Activated naive CD4-positive, alpha-beta T cell treated with anti-CD3 and anti-CD28 coated beads, Interleukin-2, amount 50 U/mL, for 24 hours (primary cell): ENCODE data around the gene CTR9.

Experiments
- H3K27ac Mint-ChIP-seq: one replicate; pipeline ENCODE4 v1.8.0; 2021; ENCODE audit warnings: mild to moderate bottlenecking, mixed read lengths
- H3K27me3 Mint-ChIP-seq: one replicate; pipeline ENCODE4 v1.8.0; 2021; ENCODE audit warnings: mixed read lengths
- H3K36me3 Mint-ChIP-seq: one replicate; pipeline ENCODE4 v1.8.0; 2021; ENCODE audit warnings: mixed read lengths
- H3K4me1 Mint-ChIP-seq: one replicate; pipeline ENCODE4 v1.8.0; 2021; ENCODE audit warnings: mixed read lengths
- H3K4me3 Mint-ChIP-seq: one replicate; pipeline ENCODE4 v1.8.0; 2021; ENCODE audit warnings: mild to moderate bottlenecking, mixed read lengths
- H3K9me3 Mint-ChIP-seq: one replicate; pipeline ENCODE4 v1.8.0; 2021; ENCODE audit warnings: mixed read lengths

Gene CTR9

DNA sequence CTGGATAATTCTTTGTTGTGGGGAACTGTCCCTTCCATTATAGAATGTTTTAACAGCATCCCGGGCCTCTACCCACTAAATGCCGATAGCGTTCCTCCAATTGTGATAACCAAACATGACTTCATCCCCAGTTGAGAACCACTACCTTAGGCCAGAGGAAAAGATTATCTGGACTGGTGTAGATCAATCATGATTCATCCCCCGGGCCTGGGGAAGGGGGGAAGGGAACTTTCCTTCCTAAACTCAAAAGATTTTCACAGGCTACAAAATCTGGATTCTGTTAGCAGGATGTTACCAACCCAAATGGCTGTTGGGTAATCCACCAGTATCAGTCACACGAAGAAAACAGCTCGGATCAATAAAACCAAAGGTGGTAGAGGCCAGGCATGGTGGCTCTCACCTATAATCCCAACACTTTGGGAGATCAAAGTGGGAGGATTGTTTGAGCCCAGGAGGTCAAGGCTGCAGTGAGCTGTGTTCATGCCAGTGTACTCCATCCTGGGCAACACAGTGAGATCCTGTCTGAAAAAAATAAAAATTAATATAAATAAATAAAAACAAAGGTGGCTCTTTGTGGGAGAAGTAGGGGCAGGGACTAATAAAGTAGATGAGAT lies 10.1 kb downstream of the CTR9 start:
- H3K9me3 Mint-ChIP-seq = no peaks in the 10 kb centered on the region
- H3K27me3 Mint-ChIP-seq = no peaks in the 10 kb centered on the region
- H3K4me1 Mint-ChIP-seq = peaks cover 5% of the 10 kb centered on the region
- H3K36me3 Mint-ChIP-seq = peaks cover 17% of the 10 kb centered on the region
- H3K4me3 Mint-ChIP-seq = no peak overlapping the region
- H3K27ac Mint-ChIP-seq = no peak overlapping the region

DNA sequence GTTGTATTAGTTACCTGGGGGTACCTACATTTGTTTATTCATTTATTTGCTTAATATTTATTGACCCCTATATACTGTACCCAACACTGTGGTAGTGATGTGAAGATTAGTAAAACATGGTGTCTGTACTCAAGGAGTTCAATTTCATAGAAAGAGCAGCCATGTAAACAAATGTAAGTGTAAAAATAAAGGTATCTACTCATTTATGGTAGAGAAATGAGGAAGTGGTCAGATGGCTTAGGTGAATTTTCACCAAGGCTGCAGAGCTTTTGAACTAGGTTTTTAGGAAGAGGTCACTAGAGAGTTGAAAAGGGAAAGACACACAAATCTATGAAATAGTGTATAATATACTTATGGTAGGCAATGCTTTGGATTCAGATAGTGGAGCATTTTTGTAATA lies 11.1 kb downstream of the CTR9 start:
- Mint-ChIP-seq H3K9me3 (no peaks in the 10 kb centered on the region), H3K27me3 (no peaks in the 10 kb centered on the region), H3K4me1 (peaks cover 5% of the 10 kb centered on the region), H3K36me3 (peaks cover 20% of the 10 kb centered on the region), H3K27ac (no peak overlapping the region), H3K4me3 (no peak overlapping the region)

DNA sequence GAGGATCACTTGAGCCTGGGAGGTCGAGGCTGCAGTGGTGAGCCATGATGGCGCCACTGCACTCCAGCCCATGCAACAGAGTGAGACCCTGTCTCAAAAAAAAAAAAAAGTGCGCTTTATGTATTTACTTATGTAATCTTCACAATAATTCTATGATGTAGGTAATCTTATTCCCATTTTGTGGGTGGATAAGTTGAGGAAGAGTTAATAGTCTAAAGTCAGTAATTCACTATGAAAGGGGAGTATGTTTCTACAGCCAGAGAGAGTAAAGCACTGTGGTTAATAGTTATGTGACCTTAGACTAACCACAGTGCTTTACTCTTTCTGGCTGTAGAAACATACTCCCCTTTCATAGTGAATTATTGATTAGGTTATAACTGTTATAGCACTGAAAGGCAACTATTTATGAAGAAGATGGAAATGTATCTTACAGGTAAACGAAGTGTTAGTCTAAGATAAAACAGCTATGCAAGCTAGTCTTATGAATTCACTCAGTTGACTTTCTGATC lies 11.9 kb downstream of the CTR9 start:
- no peak overlapping the region for H3K4me3 Mint-ChIP-seq

DNA sequence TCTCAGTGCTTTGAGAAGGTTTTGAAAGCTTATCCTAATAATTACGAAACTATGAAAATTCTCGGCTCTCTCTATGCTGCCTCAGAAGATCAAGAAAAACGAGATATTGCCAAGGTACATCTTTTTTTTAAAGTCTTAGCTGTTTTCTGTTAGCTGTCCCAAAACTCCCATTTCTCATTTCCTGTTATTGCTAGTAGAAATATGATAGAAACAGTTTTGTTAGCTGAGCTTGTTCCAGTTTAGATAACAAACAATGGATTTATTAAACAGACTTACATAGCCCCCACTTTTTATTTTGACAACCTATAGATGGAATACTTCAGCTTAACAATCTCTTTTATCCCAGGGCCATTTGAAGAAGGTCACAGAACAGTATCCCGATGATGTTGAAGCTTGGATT lies 12.7 kb downstream of the CTR9 start:
- peaks cover 5% of the 10 kb centered on the region for H3K4me1 Mint-ChIP-seq
- H3K36me3 Mint-ChIP-seq = peaks cover 26% of the 10 kb centered on the region
- no peaks in the 10 kb centered on the region for H3K9me3 Mint-ChIP-seq
- H3K27ac Mint-ChIP-seq = peak overlapping the region; percentile 30
- no peak overlapping the region for H3K4me3 Mint-ChIP-seq
- H3K27me3 Mint-ChIP-seq = no peaks in the 10 kb centered on the region

More for the DNA sequence above, 11.9 kb downstream of the CTR9 start:
- Mint-ChIP-seq H3K4me1 (peaks cover 5% of the 10 kb centered on the region), H3K27ac (no peak overlapping the region), H3K27me3 (no peaks in the 10 kb centered on the region), H3K36me3 (peaks cover 26% of the 10 kb centered on the region), H3K9me3 (no peaks in the 10 kb centered on the region)

DNA sequence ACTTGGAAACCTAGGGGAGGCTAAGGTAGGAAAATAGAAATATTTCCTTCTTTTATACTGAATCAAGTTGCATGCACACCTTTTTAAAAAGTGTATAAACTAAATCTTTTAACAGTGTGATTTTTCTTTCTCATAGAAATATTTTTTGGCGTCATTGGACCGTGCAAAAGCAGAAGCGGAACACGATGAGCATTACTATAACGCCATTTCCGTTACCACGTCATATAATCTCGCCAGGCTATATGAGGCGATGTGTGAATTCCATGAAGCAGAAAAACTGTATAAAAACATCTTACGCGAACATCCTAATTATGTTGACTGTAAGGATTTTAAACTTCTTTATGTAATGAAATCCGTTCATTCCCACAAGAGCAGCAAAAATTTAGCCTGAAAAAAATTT lies 13.4 kb downstream of the CTR9 start:
- Mint-ChIP-seq H3K27ac (no peak overlapping the region), H3K4me3 (no peak overlapping the region), H3K27me3 (no peaks in the 10 kb centered on the region), H3K36me3 (peaks cover 26% of the 10 kb centered on the region), H3K9me3 (no peaks in the 10 kb centered on the region), H3K4me1 (peaks cover 5% of the 10 kb centered on the region)

DNA sequence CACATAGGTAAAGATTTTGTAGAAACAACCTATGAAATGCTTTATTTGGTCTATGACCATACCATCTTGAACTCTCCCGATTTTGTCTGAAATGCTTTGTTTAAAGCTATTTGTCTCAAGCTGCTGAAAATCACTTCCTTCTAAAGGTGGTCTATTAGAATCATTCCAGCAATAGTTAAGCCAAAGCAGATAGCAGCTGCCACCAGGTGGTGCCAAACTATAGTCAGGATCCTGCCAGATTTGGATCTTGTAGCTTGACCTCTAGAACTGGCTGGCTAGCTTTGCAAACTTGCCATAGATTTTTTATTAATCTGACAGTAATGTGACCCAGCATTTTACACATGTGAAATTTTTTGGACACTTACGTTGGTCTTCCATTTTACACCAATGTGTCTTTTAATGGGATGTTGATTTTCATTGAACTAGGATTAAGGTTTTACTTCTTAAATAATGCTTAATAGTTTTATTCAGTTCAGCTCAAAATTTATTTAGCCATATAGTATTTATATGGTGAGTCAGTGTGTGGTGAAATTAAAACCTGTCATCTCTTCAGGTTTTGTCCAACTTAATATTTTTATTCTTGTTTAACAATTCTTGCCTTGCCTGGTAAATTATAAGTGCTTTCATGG lies 19.7 kb downstream of the CTR9 start:
- no peaks in the 10 kb centered on the region for H3K27me3 Mint-ChIP-seq
- no peak overlapping the region for H3K4me3 Mint-ChIP-seq
- H3K4me1 Mint-ChIP-seq = no peaks in the 10 kb centered on the region
- H3K9me3 Mint-ChIP-seq = no peaks in the 10 kb centered on the region
- peaks cover 26% of the 10 kb centered on the region for H3K36me3 Mint-ChIP-seq
- H3K27ac Mint-ChIP-seq = no peak overlapping the region

DNA sequence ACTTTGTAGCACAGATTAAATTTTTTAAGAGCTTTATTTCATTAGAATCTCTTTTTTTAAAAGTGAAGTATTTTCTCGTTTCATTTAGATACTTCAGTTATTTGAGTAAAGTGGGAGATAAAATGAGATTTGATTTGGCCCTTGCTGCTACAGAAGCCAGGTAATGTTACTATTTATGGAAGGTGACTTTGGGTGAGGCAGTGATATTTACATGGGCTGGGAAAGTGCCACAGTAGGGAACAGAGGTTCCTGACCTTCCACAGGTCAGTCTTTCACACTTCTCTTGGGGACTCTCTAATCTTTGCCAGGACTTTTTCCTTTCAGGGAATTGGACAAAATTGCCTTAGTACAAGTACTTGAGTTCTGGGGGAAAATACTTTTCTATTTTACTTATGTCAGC lies 20.4 kb downstream of the CTR9 start:
- H3K36me3 Mint-ChIP-seq = peaks cover 22% of the 10 kb centered on the region
- no peaks in the 10 kb centered on the region for H3K4me1 Mint-ChIP-seq
- no peaks in the 10 kb centered on the region for H3K9me3 Mint-ChIP-seq
- no peak overlapping the region for H3K4me3 Mint-ChIP-seq
- no peaks in the 10 kb centered on the region for H3K27me3 Mint-ChIP-seq
- no peak overlapping the region for H3K27ac Mint-ChIP-seq

DNA sequence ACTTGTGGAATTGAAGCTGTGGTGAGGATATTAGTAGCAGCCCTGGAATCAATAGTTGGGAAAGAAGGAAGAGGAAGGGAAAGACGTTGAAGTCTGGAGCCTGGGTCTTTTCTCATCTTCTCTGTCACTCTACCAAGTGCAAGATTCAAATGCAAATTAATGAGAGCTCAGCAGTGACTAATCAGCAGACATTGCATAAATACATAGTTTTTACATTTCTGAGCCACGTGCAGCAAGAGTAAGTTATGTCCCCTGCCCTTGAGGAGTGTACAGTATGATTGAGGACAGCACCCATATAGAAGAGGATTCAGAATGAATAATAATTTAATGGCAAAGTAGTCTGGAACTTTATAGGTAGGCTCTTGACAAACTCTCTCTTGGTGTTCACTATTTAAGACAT lies 23.8 kb downstream of the CTR9 start:
- no peak overlapping the region for H3K27ac Mint-ChIP-seq
- H3K4me1 Mint-ChIP-seq = no peaks in the 10 kb centered on the region
- no peaks in the 10 kb centered on the region for H3K27me3 Mint-ChIP-seq
- H3K9me3 Mint-ChIP-seq = no peaks in the 10 kb centered on the region
- no peak overlapping the region for H3K4me3 Mint-ChIP-seq
- peaks cover 11% of the 10 kb centered on the region for H3K36me3 Mint-ChIP-seq

DNA sequence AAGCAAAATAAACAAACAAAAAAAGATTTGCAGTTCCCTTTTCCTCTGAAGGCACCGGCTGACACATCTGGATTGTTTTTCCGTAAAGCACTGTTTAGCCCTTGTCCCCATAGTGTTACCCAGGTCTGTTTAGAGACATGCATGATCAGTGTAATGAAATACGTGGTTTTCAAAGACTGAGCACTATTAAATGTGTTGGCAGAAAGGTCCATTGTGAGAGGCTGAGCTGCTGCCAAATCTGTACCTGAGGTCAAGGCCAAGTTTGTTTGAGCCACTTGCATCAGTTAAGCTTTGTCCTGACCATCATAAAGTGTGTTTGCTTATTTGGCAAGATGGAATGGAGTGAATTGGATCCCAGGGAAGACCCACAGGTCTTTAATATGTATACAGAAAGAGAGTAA lies 26.3 kb downstream of the CTR9 start:
- peaks cover 5% of the 10 kb centered on the region for H3K36me3 Mint-ChIP-seq

DNA sequence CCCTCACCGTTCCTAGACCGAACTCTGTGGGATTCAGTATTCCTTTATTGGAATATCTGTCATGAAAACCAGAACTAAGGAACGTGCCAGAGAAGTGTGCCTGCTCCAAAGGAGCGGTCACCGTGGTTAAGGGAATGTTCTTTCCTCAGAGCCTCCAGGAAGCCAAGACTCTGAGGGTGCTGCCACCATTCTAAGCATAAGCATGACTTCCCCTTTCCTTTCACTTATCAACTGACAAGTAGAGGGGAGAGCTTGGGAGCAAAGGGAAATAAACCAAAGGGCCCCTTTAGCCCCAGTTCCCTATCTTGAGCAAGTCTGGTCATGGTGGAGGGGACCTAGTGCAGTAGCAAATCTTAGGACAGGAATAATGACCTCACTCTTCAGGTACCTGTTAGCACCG lies 26.8 kb downstream of the CTR9 start:
- Mint-ChIP-seq H3K4me1 (no peaks in the 10 kb centered on the region), H3K27ac (no peak overlapping the region), H3K27me3 (no peaks in the 10 kb centered on the region), H3K36me3 (peaks cover 5% of the 10 kb centered on the region), H3K9me3 (no peaks in the 10 kb centered on the region), H3K4me3 (no peak overlapping the region)

More for the DNA sequence above, 26.3 kb downstream of the CTR9 start:
- Mint-ChIP-seq H3K27ac (no peak overlapping the region), H3K27me3 (no peaks in the 10 kb centered on the region), H3K4me3 (no peak overlapping the region), H3K4me1 (no peaks in the 10 kb centered on the region), H3K9me3 (no peaks in the 10 kb centered on the region)

DNA sequence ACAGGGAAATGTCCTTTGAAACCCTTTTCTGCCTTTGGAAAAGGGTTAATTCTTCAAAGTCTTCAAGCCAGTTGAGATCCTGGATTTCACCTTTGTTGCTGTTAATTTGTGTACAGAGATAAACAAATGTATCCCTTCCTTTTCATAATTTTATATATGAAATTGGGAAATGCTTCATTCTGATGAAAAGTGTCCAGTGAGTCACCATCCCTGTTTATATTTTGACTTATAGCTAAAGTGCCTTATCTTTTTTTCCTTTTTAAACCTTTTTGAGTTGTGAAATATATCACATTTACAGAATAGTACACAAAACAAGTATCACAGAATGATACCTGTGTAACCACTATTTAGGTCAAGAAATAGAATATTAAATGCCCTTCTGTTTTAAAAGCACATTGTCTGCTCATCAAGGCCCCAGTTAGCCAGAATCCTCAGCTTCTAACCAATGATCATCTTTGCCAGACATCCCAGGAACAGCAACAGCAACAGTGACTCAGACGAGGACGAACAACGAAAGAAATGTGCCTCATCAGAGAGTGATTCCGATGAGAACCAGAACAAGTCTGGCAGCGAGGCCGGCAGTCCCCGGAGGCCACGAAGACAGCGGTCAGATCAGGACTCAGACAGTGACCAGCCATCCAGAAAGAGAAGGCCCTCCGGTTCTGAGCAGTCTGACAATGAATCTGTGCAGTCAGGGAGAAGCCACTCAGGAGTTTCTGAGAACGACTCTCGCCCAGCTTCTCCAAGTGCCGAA lies 27.3 kb downstream of the CTR9 start:
- peaks cover 5% of the 10 kb centered on the region for H3K36me3 Mint-ChIP-seq
- peak overlapping the region; percentile 12 for H3K27ac Mint-ChIP-seq
- H3K27me3 Mint-ChIP-seq = no peaks in the 10 kb centered on the region
- H3K9me3 Mint-ChIP-seq = no peaks in the 10 kb centered on the region
- no peaks in the 10 kb centered on the region for H3K4me1 Mint-ChIP-seq
- H3K4me3 Mint-ChIP-seq = no peak overlapping the region

DNA sequence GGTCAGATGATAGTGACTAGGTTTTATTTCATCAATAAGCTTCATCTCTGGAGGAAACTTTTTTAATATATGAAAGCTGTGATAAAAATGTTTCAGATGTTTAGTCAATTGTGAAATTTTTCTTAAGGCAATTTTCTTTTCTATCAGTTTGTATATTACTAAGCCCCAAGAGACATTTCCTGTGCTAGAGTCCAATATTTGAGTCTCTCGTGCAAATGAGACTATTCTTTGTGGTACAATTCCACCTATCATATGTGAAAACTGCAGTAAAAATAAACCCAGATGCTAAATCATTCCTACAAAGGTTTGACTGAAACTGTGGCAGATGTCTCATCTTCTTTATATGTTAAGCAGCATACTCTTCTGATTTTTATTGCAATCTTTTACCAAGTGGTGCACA lies 28.0 kb downstream of the CTR9 start:
- Mint-ChIP-seq H3K9me3 (no peaks in the 10 kb centered on the region), H3K4me3 (no peak overlapping the region), H3K4me1 (no peaks in the 10 kb centered on the region), H3K27me3 (no peaks in the 10 kb centered on the region), H3K36me3 (peaks cover 3% of the 10 kb centered on the region), H3K27ac (no peak overlapping the region)

DNA sequence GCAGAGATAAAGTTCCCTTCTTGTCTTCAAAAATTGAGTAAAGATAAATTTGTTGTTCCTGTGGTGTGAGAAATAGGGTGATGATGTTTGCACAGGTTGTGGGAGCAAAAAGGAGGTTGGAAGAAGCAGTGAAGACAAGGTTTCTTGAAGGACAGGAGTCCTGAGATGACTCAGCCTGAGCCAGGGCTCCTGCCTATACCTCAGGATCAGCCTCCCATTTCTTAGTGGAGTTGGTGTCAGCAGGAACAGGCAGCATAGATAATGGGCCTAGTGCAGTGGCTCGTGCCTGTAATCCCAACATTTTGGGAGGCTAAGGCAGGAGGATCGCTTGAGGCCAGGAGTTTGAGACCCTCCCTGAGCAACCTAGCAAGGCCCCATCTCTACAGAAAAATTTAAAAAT lies 29.0 kb downstream of the CTR9 start:
- Mint-ChIP-seq H3K4me3 (no peak overlapping the region), H3K27me3 (no peaks in the 10 kb centered on the region), H3K4me1 (no peaks in the 10 kb centered on the region), H3K27ac (peak overlapping the region; percentile 41), H3K36me3 (peaks cover 2% of the 10 kb centered on the region), H3K9me3 (no peaks in the 10 kb centered on the region)

DNA sequence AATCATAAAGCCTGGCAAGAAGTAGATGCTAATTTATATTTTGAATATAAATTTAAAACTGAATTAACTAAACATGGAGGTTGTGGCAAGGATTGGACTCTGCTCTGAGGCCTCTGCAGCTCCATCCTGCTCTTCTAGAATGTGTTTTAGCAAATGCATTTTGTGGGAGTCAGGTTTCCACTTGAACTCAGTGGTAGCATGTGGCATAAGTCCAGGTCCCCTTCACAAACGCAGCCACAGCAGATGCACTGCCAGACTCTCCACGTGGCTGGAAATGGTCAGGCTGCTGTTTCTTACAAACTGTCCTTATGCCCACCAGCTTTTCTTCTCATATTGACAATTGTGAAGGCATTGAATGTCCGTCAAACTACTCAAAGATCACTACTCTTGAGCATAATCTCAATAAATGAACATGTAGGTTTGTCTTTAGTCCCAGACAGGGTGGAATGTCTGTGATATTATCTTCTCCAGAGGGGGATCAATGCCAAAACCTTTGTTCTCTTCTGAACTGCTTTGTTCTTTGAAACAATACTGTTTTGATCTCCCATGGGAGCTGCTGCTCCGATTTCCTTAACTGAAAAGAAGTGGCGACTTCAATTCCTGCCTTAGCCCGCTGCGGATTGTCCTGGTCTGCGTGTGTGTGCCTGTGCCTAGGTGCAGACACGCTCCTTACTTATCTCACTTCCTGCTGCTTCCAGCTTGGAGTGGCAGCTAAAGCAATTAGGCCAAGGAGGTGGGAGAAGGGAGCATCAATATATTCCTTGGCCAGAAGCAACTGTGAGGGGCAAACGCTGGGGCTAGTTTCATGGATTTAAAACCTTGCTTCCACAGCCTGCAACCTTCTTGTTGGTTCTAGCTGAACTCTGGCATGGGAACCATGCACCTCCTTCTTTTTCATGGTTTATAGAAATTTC lies 33.4 kb downstream of the CTR9 start:
- Mint-ChIP-seq H3K27me3 (no peaks in the 10 kb centered on the region), H3K27ac (no peak overlapping the region), H3K4me1 (no peaks in the 10 kb centered on the region), H3K4me3 (no peak overlapping the region), H3K9me3 (no peaks in the 10 kb centered on the region), H3K36me3 (no peaks in the 10 kb centered on the region)

DNA sequence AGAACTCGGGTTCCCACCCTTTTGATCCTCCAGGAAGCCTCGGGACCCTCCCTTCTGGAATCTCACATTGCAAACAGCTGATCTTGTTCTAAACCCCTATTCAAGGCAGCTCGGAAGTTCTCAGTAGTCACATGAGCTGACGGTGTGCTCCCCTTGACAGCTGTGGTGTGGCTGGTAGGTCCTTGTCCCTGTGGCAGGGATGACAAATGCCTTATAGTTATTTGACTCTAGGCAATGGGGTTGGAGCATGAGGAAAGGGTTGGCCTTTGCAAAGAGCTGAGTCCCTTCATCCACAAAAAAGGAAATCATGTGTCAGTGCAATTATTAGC lies 34.1 kb downstream of the CTR9 start:
- H3K27me3 Mint-ChIP-seq = no peaks in the 10 kb centered on the region
- no peaks in the 10 kb centered on the region for H3K9me3 Mint-ChIP-seq
- H3K27ac Mint-ChIP-seq = no peak overlapping the region
- no peaks in the 10 kb centered on the region for H3K4me1 Mint-ChIP-seq
- no peaks in the 10 kb centered on the region for H3K36me3 Mint-ChIP-seq
- no peak overlapping the region for H3K4me3 Mint-ChIP-seq
